Effector CD8-positive, alpha-beta T cell (primary cell): ENCODE measurements around the gene ABRACL.

Experiments used
- DNase-seq: peaks from one replicate; lab custom pipeline; 2025; lab: John Stamatoyannopoulos, UW

The ABRACL gene

GRCh38 chr6:139054001-139054400 lies 25.5 kb downstream of the ABRACL start:
- no peak for DNase-seq

DNA sequence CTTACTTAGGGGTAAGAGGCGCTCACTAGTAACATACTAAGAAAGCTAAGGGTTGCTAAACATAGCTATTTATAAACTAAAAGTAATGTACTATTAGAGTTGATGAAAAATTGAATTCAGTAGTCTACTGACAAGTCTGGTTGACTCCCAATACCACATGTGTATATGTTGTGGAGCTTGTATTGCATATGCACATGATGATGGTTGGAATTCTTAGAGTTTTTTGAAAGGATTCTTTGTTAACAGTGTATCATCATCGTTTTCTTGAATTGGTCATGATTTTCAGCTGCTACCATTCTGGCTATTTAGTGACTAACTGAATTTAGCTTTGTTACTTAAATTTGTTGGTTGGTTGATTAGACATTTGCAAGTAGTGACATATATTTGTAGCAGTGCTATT lies 27.2 kb downstream of the ABRACL start:
- no peak for DNase-seq

GRCh38 chr6:139058029-139058428 lies 29.5 kb downstream of the ABRACL start:
- DNase-seq = no peak

DNA sequence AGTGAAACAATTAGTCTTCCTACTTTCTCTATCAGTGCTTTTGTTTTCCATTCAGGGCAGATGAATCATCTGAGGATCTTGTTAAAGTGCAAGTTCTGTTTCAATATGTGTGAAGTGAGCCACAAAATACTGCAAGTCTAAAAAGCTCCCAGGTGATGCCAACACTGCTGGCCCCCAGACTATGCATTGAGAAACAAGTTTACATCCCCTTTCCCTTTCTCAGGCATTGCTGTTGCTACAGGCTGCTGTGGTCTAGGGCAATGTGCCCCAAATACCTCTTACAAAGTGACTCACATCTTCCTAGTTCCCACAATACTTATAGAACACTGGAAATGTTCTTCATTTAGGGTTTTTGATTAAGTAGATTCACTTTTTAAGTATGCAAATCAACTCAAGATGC lies 31.8 kb downstream of the ABRACL start:
- no peak for DNase-seq

GRCh38 chr6:139062932-139063646 lies 34.5 kb downstream of the ABRACL start:
- DNase-seq = no peak

- no peak for DNase-seq
These were observed 36.6 kb downstream of the ABRACL start for GRCh38 chr6:139064981-139065665.

DNA sequence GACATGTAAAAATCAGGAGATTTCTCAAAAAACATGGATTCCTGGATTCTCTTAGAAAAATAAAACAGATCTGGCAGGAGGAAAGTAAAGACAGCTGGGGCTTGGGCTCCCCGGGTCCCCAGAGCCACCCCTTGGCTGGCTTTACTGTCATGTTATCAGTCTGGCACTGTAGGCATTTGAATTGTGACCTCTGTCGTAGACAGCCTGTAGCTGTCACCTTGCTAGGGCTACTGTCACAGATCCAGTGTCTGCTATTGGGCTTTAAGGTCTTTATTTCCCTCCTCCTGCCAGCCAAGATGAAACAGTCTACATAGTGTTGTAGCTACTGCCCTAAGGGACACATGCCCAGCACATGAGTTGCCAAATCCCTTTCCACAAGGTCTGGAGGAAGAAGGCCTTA lies 37.5 kb downstream of the ABRACL start:
- DNase-seq = no peak

GRCh38 chr6:139068846-139069245 lies 40.3 kb downstream of the ABRACL start:
- no peak for DNase-seq

GRCh38 chr6:139073118-139073517 lies 44.6 kb downstream of the ABRACL start:
- no peak for DNase-seq

DNA sequence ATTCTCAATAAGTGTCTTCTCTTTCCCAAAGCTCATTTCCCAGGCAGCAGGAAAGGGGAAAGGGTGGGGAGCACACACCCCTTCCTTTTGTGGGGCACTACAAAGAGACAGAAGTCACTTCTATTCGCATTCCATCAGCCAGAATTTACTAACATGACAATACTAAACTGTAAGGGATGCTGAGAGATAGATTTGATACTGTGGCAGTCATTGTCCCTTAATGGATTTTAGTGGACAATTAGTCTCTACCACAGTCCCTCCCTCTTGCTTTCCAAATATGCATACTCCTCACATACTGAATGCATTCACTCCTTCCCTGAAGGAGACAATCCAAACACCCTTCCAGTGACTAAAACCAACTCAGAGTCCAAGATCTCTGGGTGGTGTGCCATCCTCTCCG lies 50.5 kb downstream of the ABRACL start:
- DNase-seq = no peak

GRCh38 chr6:139080255-139080920 lies 51.8 kb downstream of the ABRACL start:
- no peak for DNase-seq

GRCh38 chr6:139081471-139081870 lies 52.9 kb downstream of the ABRACL start:
- DNase-seq = no peak

DNA sequence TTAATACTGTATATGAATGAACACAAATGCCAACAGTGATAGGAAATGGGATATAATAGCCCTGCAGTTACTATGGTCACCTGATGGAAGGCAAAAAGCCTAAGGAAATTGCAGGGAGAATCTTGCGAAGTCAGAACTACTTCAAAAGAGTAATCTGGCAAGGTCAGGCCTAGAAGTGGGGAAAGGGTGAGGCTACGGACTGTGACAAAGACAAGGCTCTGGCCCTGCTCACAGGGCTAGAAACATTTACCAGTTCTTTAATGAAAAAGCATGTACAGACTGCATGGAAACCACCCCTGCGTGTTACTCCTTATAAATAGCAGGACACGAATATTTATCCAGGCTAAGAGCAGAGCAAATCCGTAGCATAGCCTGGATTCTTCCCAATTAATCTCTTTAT lies 53.8 kb downstream of the ABRACL start:
- DNase-seq = no peak

- DNase-seq = no peak
These were observed 63.3 kb downstream of the ABRACL start for GRCh38 chr6:139091826-139092225.
